ENCODE data around the gene ANKRD44. TPM values are rescaled to one million over a fixed set of nuclear protein-coding genes. Genes with fewer than 3 reads are reported as not detected.

The ANKRD44 gene
- total RNA-seq, 1 experiment from 2014 or later: 2.4 TPM

GRCh38 chr2:196963043-196963442, 347.5 kb downstream of the ANKRD44 start:
- BruUV-seq (replicated peaks): no TSS peak
- intact Hi-C loops (cut with micrococcal nuclease): no loop called here
- H3K9me3 ChIP-seq (ENCODE audit: low read length): no peaks in the 10 kb centered on the region

GRCh38 chr2:196962325-196962724, 348.3 kb downstream of the ANKRD44 start:
- H3K4me3 ChIP-seq (ENCODE audit: low read length): no peak overlapping the region
- H3K36me3 ChIP-seq (ENCODE audit: low read depth, low read length): no peaks in the 10 kb centered on the region
- H3K27ac ChIP-seq (ENCODE audit: low read length): no peak overlapping the region
- intact Hi-C loops (cut with micrococcal nuclease): no loop called here
- CTCF ChIA-PET: no interaction called here
- no peaks in the 10 kb centered on the region for H3K27me3 ChIP-seq (ENCODE audit: low read length)
- H4K20me1 ChIP-seq (ENCODE audit: low read length): no peaks in the 10 kb centered on the region
- H3K9ac ChIP-seq (ENCODE audit: low read length): no peak overlapping the region
- H3K4me1 ChIP-seq (ENCODE audit: insufficient read depth, low read length): peaks cover 4% of the 10 kb centered on the region; the same call in 1 of the 2 replicates
- BruUV-seq (replicated peaks): no TSS peak
- no peaks in the 10 kb centered on the region for H3K9me3 ChIP-seq (ENCODE audit: low read length)
- H2AFZ ChIP-seq (ENCODE audit: low read length): no peak overlapping the region
- DNase-seq (no peak), ATAC-seq (no peak)
- TF ChIP-seq EZH2 (IDR thresholded peaks at IDR 0.05; ENCODE audit: low read length, unreplicated experiment): no peak
- TF ChIP-seq EZH2phosphoT487 (IDR thresholded peaks at IDR 0.05; ENCODE audit: borderline replicate concordance, low read length): no peak
- no peak for TF ChIP-seq CTCF (conservative IDR thresholded peaks at IDR 0.05; ENCODE audit: low read depth, low read length)
- H3F3A ChIP-seq (ENCODE audit: low read length, unreplicated experiment): no peaks in the 10 kb centered on the region
- POLR2A ChIA-PET (ENCODE audit: unreplicated experiment): no interaction called here
- H3K4me2 ChIP-seq (ENCODE audit: low read length): no peak overlapping the region
- no peaks in the 10 kb centered on the region for H3K79me2 ChIP-seq (ENCODE audit: low read length)
- no peaks in the 10 kb centered on the region for H3K9me2 ChIP-seq (replicated peaks; ENCODE audit: low read length)

More at GRCh38 chr2:196963043-196963442, 347.5 kb downstream of the ANKRD44 start:
- no peak overlapping the region for H3K27ac ChIP-seq (ENCODE audit: low read length)
- no peak overlapping the region for H3K9ac ChIP-seq (ENCODE audit: low read length)
- H3F3A ChIP-seq (ENCODE audit: low read length, unreplicated experiment): no peaks in the 10 kb centered on the region
- ChIA-PET CTCF (no interaction called here), POLR2A (ENCODE audit: unreplicated experiment) (no interaction called here)
- no peaks in the 10 kb centered on the region for H3K9me2 ChIP-seq (replicated peaks; ENCODE audit: low read length)
- peaks cover 4% of the 10 kb centered on the region; the same call in 1 of the 2 replicates for H3K4me1 ChIP-seq (ENCODE audit: insufficient read depth, low read length)
- H3K4me3 ChIP-seq (ENCODE audit: low read length): no peak overlapping the region
- H2AFZ ChIP-seq (ENCODE audit: low read length): peak overlapping the region; percentile 5; the same call in 1 of the 2 replicates
- no peaks in the 10 kb centered on the region for H3K36me3 ChIP-seq (ENCODE audit: low read depth, low read length)
- peak; percentile 20 for DNase-seq
- no peak overlapping the region for H3K4me2 ChIP-seq (ENCODE audit: low read length)
- no peaks in the 10 kb centered on the region for H3K27me3 ChIP-seq (ENCODE audit: low read length)
- peak; percentile 43; the same call in 1 of the 2 replicates for ATAC-seq
- no peaks in the 10 kb centered on the region for H3K79me2 ChIP-seq (ENCODE audit: low read length)
- H4K20me1 ChIP-seq (ENCODE audit: low read length): no peaks in the 10 kb centered on the region
- TF ChIP-seq EZH2 (IDR thresholded peaks at IDR 0.05; ENCODE audit: low read length, unreplicated experiment): no peak
- no peak for TF ChIP-seq CTCF (conservative IDR thresholded peaks at IDR 0.05; ENCODE audit: low read depth, low read length)
- TF ChIP-seq EZH2phosphoT487 (IDR thresholded peaks at IDR 0.05; ENCODE audit: borderline replicate concordance, low read length): no peak

GRCh38 chr2:196961889-196962288, 348.7 kb downstream of the ANKRD44 start:
- ATAC-seq: no peak
- TF ChIP-seq EZH2phosphoT487 (IDR thresholded peaks at IDR 0.05; ENCODE audit: borderline replicate concordance, low read length): no peak
- no peak for TF ChIP-seq CTCF (conservative IDR thresholded peaks at IDR 0.05; ENCODE audit: low read depth, low read length)
- no peak for TF ChIP-seq EZH2 (IDR thresholded peaks at IDR 0.05; ENCODE audit: low read length, unreplicated experiment)

More at GRCh38 chr2:196961889-196962288, 348.7 kb downstream of the ANKRD44 start:
- Histone ChIP-seq H3K79me2 (ENCODE audit: low read length) (no peaks in the 10 kb centered on the region), H4K20me1 (ENCODE audit: low read length) (no peaks in the 10 kb centered on the region), H3F3A (ENCODE audit: low read length, unreplicated experiment) (no peaks in the 10 kb centered on the region), H3K4me2 (ENCODE audit: low read length) (no peak overlapping the region), H2AFZ (ENCODE audit: low read length) (no peak overlapping the region), H3K27me3 (ENCODE audit: low read length) (no peaks in the 10 kb centered on the region), H3K9me3 (ENCODE audit: low read length) (no peaks in the 10 kb centered on the region), H3K4me3 (ENCODE audit: low read length) (no peak overlapping the region), H3K9ac (ENCODE audit: low read length) (no peak overlapping the region), H3K4me1 (ENCODE audit: insufficient read depth, low read length) (peaks cover 4% of the 10 kb centered on the region; the same call in 1 of the 2 replicates), H3K36me3 (ENCODE audit: low read depth, low read length) (no peaks in the 10 kb centered on the region), H3K9me2 (replicated peaks; ENCODE audit: low read length) (no peaks in the 10 kb centered on the region), H3K27ac (ENCODE audit: low read length) (no peak overlapping the region)
- ChIA-PET CTCF (no interaction called here), POLR2A (ENCODE audit: unreplicated experiment) (no interaction called here)
- no TSS peak for BruUV-seq (replicated peaks)
- intact Hi-C loops (cut with micrococcal nuclease): no loop called here
- no peak for DNase-seq

Measured in PC-3 (cell line).